ENCODE results near the gene STOML2.

The STOML2 gene

GRCh38 chr9:35107297-35108290 lies 4.7 kb upstream of the STOML2 start:
- no peak for DNase-seq (ENCODE audit: low read depth in 4 of 4, low spot score in 1 of 4)

- DNase-seq (ENCODE audit: low read depth in 4 of 4, low spot score in 1 of 4) = no peak
Observed at GRCh38 chr9:35106343-35106730, 3.4 kb upstream of the STOML2 start.

GRCh38 chr9:35105571-35106342 lies 2.8 kb upstream of the STOML2 start:
- DNase-seq (ENCODE audit: low read depth in 4 of 4, low spot score in 1 of 4) = no peak

GRCh38 chr9:35105126-35105525 lies 2.2 kb upstream of the STOML2 start:
- no peak for DNase-seq (ENCODE audit: low read depth in 4 of 4, low spot score in 1 of 4)

GRCh38 chr9:35104586-35104985 lies 1.7 kb upstream of the STOML2 start:
- DNase-seq (ENCODE audit: low read depth in 4 of 4, low spot score in 1 of 4) = no peak

- no peak for DNase-seq (ENCODE audit: low read depth in 4 of 4, low spot score in 1 of 4)
Observed at GRCh38 chr9:35103660-35104191, 795 bp upstream of the STOML2 start.

GRCh38 chr9:35102465-35102768 lies 514 bp downstream of the STOML2 start:
- no peak for DNase-seq (ENCODE audit: low read depth in 4 of 4, low spot score in 1 of 4)

GRCh38 chr9:35097573-35097972 lies 5.4 kb downstream of the STOML2 start:
- no peak for DNase-seq (ENCODE audit: low read depth in 4 of 4, low spot score in 1 of 4)

GRCh38 chr9:35096035-35096849 lies 6.7 kb downstream of the STOML2 start, which contains the start of gene PIGO:
TSS of gene PIGO (minus strand) at chr9:35096591. CDS start at chr9:35095565, 1,026 bp downstream.
- peak; percentile 77 to 87 (median 84) for DNase-seq (ENCODE audit: low read depth in 4 of 4, low spot score in 1 of 4)

- no peak for DNase-seq (ENCODE audit: low read depth in 4 of 4, low spot score in 1 of 4)
Observed at GRCh38 chr9:35091536-35091935, 11.4 kb downstream of the STOML2 start.

GRCh38 chr9:35089434-35089833 lies 13.5 kb downstream of the STOML2 start:
- DNase-seq (ENCODE audit: low read depth in 4 of 4, low spot score in 1 of 4) = no peak

GRCh38 chr9:35085078-35085477 lies 17.9 kb downstream of the STOML2 start:
- no peak for DNase-seq (ENCODE audit: low read depth in 4 of 4, low spot score in 1 of 4)

GRCh38 chr9:35079426-35080341 lies 23.2 kb downstream of the STOML2 start, which contains the start of gene FANCG:
TSS of gene FANCG (minus strand) at chr9:35079942. CDS start at chr9:35079524, 418 bp downstream.
- DNase-seq (ENCODE audit: low read depth in 4 of 4, low spot score in 1 of 4) = peak; percentile 61 to 82 (median 70)

- no peak for DNase-seq (ENCODE audit: low read depth in 4 of 4, low spot score in 1 of 4)
Observed at GRCh38 chr9:35079041-35079425, 23.9 kb downstream of the STOML2 start.

- DNase-seq (ENCODE audit: low read depth in 4 of 4, low spot score in 1 of 4) = no peak
Observed at GRCh38 chr9:35078066-35078465, 24.9 kb downstream of the STOML2 start.

- no peak for DNase-seq (ENCODE audit: low read depth in 4 of 4, low spot score in 1 of 4)
Observed at GRCh38 chr9:35076848-35077247, 26.1 kb downstream of the STOML2 start.

GRCh38 chr9:35075358-35075757 lies 27.6 kb downstream of the STOML2 start:
- no peak for DNase-seq (ENCODE audit: low read depth in 4 of 4, low spot score in 1 of 4)

- DNase-seq (ENCODE audit: low read depth in 4 of 4, low spot score in 1 of 4) = no peak
Observed at GRCh38 chr9:35074791-35075190, 28.1 kb downstream of the STOML2 start.

GRCh38 chr9:35074141-35074540 lies 28.8 kb downstream of the STOML2 start:
- no peak for DNase-seq (ENCODE audit: low read depth in 4 of 4, low spot score in 1 of 4)

- DNase-seq (ENCODE audit: low read depth in 4 of 4, low spot score in 1 of 4) = no peak
Observed at GRCh38 chr9:35073279-35073612, 29.7 kb downstream of the STOML2 start.
